ENCODE data around the gene PPARG. TPM values are rescaled to one million over a fixed set of nuclear protein-coding genes. Genes with fewer than 3 reads are reported as not detected.

Gene PPARG
- total RNA-seq, 1 donor from 2014 or later = 0.37 TPM

DNA sequence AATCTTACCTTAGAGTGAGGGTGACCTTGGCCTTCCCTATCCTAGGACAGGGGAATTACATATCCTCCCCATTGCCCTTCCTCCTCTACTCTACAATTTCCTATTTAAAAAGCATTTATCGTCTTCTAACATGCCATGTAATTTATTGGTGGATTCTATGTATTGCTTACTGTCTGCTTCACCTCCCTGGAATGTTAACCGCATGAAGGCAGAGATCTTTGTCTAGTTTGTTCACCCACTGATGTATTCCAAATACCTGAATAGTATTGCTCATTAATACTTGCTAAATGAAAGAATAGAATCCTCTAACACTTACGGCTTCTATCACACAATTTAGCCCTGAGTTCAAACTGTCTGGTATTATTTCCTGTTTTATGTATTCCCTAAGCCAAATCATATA is 68.6 kb downstream of the PPARG start:
- H3K27ac Mint-ChIP-seq (ENCODE audit: unreplicated experiment) = no peak overlapping the region

DNA sequence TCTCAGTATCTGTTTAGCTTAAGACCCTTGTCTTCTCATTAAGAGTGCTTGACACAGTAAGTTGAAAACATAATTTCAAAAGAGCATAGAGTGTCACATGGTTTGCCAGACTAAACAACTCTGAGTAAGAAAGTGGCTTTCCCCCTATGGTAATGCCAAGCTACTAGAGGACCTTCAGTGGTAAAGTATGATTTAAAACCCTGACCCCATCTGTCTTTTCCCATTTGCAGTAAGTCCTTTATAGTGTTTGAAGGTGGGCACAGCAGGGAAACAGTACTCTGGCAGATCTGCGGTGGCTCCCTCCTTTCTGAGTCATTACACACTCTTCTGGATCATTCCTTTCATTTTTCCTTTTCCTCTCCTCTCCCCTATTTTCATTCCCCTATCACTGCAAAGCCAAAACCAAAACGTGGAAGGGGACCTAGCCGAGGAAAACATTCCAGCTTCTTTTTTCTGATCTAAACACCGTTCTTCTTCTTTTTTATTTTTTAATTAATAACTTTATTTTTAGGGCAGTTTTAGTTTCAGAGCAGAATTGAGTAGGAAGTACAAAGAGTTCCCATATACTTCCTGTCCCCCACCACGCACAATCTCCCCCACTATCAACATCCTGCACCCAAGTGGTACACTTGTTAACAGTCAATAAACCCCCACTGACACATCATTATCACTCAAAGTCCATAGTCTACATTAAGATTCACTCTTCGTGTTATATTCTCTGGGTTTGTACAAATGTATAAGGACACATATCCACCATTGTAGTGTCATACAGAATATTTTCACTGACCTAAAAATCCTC is 74.7 kb downstream of the PPARG start:
- H3K27me3 Mint-ChIP-seq (ENCODE audit: unreplicated experiment) = no peaks in the 10 kb centered on the region
- H3K4me3 Mint-ChIP-seq (ENCODE audit: unreplicated experiment) = no peak overlapping the region
- H3K27ac Mint-ChIP-seq (ENCODE audit: unreplicated experiment) = no peak overlapping the region
- H3K9me3 Mint-ChIP-seq (ENCODE audit: unreplicated experiment) = no peaks in the 10 kb centered on the region
- H3K36me3 Mint-ChIP-seq (ENCODE audit: unreplicated experiment) = peaks cover 9% of the 10 kb centered on the region
- no peak for DNase-seq
- TF ChIP-seq, protein P1, sequence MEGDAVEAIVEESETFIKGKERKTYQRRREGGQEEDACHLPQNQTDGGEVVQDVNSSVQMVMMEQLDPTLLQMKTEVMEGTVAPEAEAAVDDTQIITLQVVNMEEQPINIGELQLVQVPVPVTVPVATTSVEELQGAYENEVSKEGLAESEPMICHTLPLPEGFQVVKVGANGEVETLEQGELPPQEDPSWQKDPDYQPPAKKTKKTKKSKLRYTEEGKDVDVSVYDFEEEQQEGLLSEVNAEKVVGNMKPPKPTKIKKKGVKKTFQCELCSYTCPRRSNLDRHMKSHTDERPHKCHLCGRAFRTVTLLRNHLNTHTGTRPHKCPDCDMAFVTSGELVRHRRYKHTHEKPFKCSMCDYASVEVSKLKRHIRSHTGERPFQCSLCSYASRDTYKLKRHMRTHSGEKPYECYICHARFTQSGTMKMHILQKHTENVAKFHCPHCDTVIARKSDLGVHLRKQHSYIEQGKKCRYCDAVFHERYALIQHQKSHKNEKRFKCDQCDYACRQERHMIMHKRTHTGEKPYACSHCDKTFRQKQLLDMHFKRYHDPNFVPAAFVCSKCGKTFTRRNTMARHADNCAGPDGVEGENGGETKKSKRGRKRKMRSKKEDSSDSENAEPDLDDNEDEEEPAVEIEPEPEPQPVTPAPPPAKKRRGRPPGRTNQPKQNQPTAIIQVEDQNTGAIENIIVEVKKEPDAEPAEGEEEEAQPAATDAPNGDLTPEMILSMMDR (IDR thresholded peaks at IDR 0.05; ENCODE audit: partially characterized antibody, unreplicated experiment) = no peak
- no peaks in the 10 kb centered on the region for H3K4me1 Mint-ChIP-seq (ENCODE audit: low read depth, unreplicated experiment)

More for the DNA sequence above, 68.6 kb downstream of the PPARG start:
- Mint-ChIP-seq H3K36me3 (ENCODE audit: unreplicated experiment) (no peaks in the 10 kb centered on the region), H3K4me3 (ENCODE audit: unreplicated experiment) (no peak overlapping the region), H3K4me1 (ENCODE audit: low read depth, unreplicated experiment) (no peaks in the 10 kb centered on the region), H3K27me3 (ENCODE audit: unreplicated experiment) (no peaks in the 10 kb centered on the region), H3K9me3 (ENCODE audit: unreplicated experiment) (no peaks in the 10 kb centered on the region)
- TF ChIP-seq, protein P1 (IDR thresholded peaks at IDR 0.05; ENCODE audit: partially characterized antibody, unreplicated experiment) = no peak
- no peak for DNase-seq

DNA sequence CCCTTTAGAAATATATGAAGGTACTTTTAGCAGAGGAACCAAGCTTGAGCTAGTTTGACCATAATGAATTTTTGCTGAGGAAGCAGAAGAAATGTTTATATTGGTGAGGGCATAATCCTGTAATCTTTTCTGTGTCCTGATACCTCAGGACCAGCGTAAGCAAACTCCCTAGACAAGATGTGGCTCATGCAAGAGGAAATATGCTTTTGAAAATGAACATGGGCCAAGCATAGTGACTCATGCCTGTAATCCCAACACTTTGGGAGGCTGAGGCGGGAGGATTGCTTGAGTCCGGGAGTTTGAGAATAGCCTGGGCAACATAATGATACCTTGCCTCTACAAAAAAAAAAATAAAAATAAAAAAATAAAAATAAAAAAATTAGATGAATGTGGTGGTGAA is 78.5 kb downstream of the PPARG start:
- no peaks in the 10 kb centered on the region for H3K9me3 Mint-ChIP-seq (ENCODE audit: unreplicated experiment)
- no peaks in the 10 kb centered on the region for H3K27me3 Mint-ChIP-seq (ENCODE audit: unreplicated experiment)
- no peak for DNase-seq
- no peak overlapping the region for H3K27ac Mint-ChIP-seq (ENCODE audit: unreplicated experiment)
- H3K4me3 Mint-ChIP-seq (ENCODE audit: unreplicated experiment) = no peak overlapping the region
- no peaks in the 10 kb centered on the region for H3K4me1 Mint-ChIP-seq (ENCODE audit: low read depth, unreplicated experiment)
- H3K36me3 Mint-ChIP-seq (ENCODE audit: unreplicated experiment) = peaks cover 9% of the 10 kb centered on the region
- TF ChIP-seq, protein P1 (IDR thresholded peaks at IDR 0.05; ENCODE audit: partially characterized antibody, unreplicated experiment) = no peak

DNA sequence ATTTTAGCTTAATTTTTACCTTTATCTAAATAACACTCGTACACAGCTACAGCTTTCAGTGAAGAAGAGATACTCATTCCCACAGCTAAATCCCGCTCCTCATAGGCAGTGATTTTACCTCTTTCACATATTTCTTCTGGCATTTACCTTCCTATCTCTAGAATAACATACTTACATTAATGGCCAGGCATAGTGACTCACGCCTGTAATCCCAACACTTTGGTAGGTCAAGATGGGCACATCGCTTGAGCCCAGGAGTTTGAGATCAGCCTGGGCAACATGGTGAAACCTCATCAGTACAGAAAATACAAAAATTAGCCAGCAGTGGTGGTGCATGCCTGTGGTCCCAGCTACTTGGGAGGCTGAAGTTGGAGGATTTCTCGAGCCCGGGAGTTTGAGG is 80.2 kb downstream of the PPARG start:
- H3K4me1 Mint-ChIP-seq (ENCODE audit: low read depth, unreplicated experiment) = no peaks in the 10 kb centered on the region

DNA sequence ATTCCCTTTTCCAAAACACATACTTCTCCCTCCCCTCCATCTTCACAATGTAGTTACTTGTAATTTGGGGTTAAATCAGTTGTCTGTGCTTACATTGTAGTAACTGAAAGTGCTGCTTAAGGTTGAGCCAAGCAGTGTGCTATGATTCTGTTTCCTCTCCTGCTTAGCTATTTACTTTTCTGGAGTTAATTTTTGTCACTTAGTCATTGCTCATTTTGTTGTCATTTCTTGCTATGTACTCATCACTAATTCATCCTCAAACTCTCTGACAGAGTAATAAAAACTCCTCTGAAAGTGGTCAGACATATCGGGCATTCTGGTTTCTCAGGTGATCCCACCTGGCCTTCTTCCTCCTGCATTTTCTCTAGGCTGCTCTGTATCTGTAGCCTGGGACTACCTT is 80.7 kb downstream of the PPARG start:
- H3K4me3 Mint-ChIP-seq (ENCODE audit: unreplicated experiment) = no peak overlapping the region
- no peak overlapping the region for H3K27ac Mint-ChIP-seq (ENCODE audit: unreplicated experiment)
- H3K27me3 Mint-ChIP-seq (ENCODE audit: unreplicated experiment) = no peaks in the 10 kb centered on the region
- TF ChIP-seq, protein P1 (IDR thresholded peaks at IDR 0.05; ENCODE audit: partially characterized antibody, unreplicated experiment) = no peak
- H3K4me1 Mint-ChIP-seq (ENCODE audit: low read depth, unreplicated experiment) = no peaks in the 10 kb centered on the region
- no peak for DNase-seq
- H3K9me3 Mint-ChIP-seq (ENCODE audit: unreplicated experiment) = no peaks in the 10 kb centered on the region
- H3K36me3 Mint-ChIP-seq (ENCODE audit: unreplicated experiment) = peaks cover 9% of the 10 kb centered on the region

More for the DNA sequence above, 80.2 kb downstream of the PPARG start:
- no peaks in the 10 kb centered on the region for H3K9me3 Mint-ChIP-seq (ENCODE audit: unreplicated experiment)
- no peaks in the 10 kb centered on the region for H3K27me3 Mint-ChIP-seq (ENCODE audit: unreplicated experiment)
- H3K36me3 Mint-ChIP-seq (ENCODE audit: unreplicated experiment) = peaks cover 9% of the 10 kb centered on the region
- TF ChIP-seq, protein P1 (IDR thresholded peaks at IDR 0.05; ENCODE audit: partially characterized antibody, unreplicated experiment) = no peak
- H3K4me3 Mint-ChIP-seq (ENCODE audit: unreplicated experiment) = no peak overlapping the region
- H3K27ac Mint-ChIP-seq (ENCODE audit: unreplicated experiment) = no peak overlapping the region
- DNase-seq = no peak

Data from glutamatergic neuron (in vitro differentiated cells).